Activated gamma-delta T cell treated with anti-CD3 and anti-CD28 coated beads, Interleukin-2, amount 50 U/mL, for 16 hours (primary cell): Measurements from ENCODE around the gene PACRG.

Source experiments
- DNase-seq: peaks from one replicate; pipeline ENCODE4 v3.0.0-alpha.2; 2020; ENCODE audit warnings: low read depth

PACRG gene

DNA sequence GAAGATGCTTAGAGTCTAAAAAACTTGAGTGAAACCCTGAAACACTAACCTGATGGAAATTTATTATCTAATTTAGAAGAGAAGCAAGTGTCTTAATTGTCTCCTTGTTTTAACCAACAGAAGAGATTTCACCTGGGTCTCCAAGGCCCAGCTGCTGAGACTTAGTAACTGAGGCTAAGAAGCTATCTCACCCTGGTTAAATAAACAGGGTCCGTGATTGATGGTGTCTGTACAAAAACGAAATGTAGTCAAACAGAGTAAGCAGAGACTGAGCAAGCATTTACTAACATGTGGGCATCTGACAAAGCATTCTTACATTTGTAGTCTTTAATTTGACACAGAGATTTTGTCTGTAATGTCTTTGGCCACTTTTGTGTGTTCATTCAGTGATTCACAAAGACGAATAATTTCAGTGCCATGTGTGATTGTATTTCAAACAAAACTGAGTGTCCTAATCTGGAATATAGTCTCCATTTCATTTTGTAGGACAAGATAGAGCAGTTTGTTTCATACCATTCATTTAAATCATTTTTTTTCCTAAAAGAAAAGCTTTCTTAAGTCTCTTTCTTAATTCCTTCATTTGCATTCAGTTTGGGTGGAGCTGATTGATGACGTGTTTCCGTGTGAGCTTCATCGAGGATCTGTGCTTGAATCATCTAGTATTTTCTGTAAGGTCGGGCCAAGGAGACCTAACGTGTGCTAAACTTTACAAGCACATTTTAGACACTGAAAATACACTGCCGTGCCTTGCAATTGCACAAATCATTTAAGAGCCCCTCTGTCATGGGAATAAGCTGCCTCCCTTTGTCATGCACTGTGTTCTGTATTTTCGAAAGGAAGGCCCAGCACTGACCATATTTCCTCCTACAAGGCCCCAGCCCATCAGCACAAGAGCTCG lies 516.2 kb downstream of the PACRG start:
- DNase-seq: no peak

- no peak for DNase-seq
Measured at GRCh38 chr6:163248051-163248450, 520.3 kb downstream of the PACRG start.

- DNase-seq: no peak
Measured at GRCh38 chr6:163249651-163250101, 521.9 kb downstream of the PACRG start.

GRCh38 chr6:163250116-163250515 lies 522.3 kb downstream of the PACRG start:
- no peak for DNase-seq

- DNase-seq: no peak
Measured at GRCh38 chr6:163252061-163252591, 524.4 kb downstream of the PACRG start.

DNA sequence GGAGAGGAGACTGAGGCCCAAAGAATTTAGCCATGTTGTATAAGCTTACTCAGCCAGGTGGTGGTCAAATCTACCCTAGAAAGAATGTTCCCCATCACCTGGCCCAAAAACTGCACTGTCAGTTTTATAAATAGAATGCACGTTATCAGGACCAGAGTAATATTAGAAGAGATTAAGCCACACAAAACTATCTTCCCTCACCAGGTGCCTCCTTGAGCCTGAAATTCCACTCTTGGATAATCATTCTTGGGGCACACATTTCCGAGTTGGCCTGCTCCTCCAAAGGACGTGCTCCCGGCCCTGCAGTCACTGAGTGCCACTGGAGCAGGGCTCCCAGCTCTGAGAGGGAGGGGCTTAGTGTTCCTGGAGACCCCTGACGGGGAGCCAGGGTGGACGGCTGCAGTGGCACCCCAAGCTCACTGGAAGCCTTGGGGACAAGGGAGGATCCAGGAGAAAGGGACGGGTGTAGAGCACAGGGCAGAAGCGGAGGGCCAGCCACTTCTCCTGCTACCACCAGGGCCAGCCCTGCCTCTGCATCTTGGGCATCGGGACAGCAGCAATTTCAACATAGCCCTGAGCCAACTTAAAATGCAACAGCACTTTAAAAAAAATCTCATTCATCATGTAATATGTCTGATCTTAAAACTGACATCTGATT lies 525.9 kb downstream of the PACRG start:
- no peak for DNase-seq

DNA sequence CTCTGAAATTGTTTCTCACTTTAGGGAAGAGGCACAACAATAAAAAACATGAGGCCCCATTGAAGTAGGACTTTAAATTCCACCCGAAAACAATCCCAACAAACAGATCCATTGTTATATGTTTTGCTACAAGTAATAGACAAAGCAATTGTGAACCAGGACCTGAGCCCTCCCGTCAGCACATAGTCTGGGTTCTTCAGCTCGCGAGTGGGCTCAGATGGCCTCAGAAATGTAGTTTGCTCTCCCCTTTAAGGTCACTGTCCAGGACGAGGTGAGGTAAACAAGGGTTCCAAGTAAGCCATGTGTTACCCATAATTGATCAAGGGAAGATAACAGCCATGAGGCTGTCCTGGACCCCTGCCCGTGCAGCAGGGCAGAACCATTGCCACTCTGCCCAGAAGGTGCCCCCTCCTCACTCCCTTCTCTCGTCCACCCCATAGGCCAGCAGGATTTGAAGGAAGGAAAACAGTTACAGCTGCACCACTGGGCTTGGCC lies 526.6 kb downstream of the PACRG start:
- DNase-seq: no peak

GRCh38 chr6:163255265-163255664 lies 527.5 kb downstream of the PACRG start:
- DNase-seq: no peak

DNA sequence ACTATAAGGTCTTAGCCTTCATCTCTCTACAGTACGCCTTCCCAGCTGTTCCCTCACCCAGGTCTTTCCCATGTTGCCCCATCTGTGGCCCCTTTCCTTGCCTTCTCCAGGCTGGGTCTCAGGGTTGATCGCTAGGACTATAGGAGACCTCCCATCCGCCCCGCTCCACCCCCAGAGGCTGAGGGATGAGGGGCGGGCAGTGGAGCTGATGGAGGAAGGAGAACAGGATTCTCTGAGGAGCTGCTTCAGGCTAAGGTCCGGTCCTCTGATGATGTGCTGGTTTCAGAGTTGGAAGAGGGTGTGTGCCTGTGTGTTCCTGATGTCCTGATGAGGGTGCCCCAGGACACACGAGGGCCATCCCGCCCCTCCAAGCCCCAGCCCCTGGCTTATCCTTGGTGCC lies 531.9 kb downstream of the PACRG start:
- no peak for DNase-seq

- no peak for DNase-seq
Measured at GRCh38 chr6:163260111-163260895, 532.5 kb downstream of the PACRG start.

DNA sequence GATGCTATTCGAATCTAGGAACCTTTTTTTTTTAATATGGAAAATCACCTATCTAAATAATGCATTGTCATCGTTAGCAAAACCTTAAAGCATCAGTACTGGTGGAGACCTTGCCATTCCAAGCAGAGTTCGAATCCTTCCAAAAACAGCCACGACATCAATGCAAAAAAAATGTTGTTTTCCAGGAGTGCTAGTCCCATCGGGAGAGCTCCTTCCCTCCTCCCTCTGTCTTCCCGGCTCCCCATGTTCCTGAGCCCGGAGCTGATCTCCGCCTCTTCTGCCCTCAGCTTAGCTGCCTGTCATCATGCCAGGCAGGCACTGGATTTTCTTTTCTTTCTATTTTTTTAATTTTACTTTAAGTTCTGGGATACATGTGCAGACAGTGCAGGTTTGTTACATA lies 533.1 kb downstream of the PACRG start:
- no peak for DNase-seq

- DNase-seq: no peak
Measured at GRCh38 chr6:163261361-163261760, 533.6 kb downstream of the PACRG start.

DNA sequence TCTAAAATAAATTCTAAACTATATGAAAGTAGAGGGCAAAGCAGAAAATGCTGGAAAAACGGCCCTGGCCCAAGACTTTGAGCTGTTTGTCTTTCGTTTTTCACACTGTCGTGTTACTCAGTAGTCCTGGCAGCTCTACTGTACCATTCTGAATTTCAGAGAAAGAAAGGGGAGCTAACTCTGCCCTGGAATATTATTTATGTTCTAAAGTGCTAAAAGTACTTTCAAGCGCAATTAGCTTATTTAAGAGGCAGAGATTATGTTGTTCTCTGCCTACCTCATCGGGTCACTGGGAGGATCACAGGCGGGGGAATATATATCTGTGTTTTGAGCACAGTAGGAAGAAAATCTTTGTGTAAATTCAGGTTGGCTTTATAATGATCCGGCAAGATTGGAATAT lies 534.3 kb downstream of the PACRG start:
- DNase-seq: no peak

DNA sequence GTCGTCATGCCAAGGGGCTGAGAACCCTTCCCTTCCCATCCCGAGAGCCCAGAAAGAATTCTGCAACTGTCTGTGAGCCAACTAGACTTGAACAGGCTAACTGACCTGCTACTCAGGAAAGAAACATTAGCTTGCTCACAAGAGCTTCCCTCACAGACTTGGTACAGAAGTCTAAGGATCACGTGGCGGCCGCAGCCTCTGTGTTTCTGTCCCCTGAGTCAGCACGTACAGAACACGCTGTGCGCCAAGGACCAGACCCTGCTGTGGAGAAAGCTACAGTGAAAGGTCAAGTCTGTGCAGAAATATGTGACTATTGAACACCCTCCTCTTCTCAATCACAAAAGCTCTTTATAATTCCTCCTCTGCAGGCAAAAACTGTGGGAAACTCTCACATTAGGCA lies 535.4 kb downstream of the PACRG start:
- DNase-seq: no peak

- no peak for DNase-seq
Measured at GRCh38 chr6:163263998-163264661, 536.4 kb downstream of the PACRG start.

DNA sequence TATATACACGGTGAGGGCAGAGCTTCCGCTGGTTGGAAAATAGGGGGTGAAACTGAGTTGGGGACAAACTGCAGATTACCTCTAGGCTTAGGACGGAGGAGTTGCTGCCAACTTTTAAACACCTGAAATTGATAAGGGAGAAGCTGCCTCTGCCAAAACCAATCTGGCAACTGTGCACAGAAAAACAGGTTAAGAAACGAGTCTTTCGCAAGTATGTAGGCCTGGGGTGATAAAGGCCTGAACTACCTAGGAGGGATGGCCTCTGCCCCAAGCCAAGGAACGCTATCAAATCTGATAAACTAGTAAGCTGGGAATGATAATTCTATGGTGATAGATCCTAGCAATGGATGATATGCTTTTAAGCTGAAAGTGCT lies 536.9 kb downstream of the PACRG start:
- no peak for DNase-seq

- DNase-seq: no peak
Measured at GRCh38 chr6:163281634-163282033, 553.9 kb downstream of the PACRG start.

DNA sequence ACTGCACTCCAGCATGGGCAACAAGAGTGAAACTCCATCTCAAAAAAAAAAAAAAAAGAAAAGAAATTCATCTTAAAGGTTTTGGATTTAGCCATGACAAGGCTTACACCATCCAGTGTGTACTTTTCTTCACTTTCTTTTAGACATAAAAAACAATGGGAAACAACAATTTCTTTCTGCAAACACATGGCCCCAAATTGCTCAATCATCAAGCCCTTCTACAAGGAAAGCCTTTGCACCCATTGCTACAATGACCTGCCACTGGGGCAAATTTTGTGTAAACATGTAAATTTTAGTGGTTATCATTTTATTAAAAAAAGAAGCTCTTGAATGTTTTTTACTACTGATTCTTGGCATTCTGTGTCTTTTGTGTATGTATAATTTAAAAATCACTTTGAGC lies 554.9 kb downstream of the PACRG start:
- DNase-seq: no peak

DNA sequence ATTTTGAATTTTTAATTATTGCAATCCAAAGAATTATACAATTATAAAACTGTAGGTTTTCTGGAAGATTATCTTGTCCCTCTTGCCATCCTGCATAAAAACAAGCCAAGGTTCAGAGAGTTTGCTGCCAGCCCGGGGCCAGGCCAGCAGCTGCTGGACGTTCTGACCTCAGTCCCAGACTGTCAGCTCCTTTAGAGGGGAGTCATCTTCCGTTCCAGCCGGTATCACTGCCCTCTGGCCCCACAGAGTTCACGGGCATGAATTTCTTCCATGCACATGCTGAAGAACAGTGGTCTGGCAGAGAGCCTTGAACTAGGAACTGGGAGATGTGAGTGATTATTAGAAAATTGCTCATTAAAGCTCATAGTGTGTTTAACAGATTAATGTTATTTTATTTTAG lies 556.4 kb downstream of the PACRG start:
- DNase-seq: no peak

- no peak for DNase-seq
Measured at GRCh38 chr6:163285691-163286090, 557.9 kb downstream of the PACRG start.

GRCh38 chr6:163287626-163288025 lies 559.9 kb downstream of the PACRG start:
- DNase-seq: no peak

DNA sequence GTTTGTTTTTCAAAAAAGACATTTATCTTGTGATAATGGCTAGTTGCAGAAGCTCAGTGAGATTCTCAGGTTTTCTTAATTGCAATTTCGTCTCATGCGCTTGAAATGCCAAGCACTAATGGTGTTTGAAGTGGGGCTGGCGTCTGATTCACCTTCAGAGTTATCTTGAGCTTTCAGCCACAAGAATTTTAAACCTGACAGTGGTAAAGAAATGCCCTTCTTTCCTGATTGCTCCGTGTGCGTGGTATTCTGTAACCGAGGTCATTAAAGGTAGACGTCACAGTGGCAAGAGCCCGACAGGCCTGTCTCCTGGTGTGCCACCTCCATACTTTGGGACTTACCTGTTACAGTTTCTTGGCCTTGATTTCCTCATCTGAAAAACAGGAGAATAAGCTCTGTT lies 560.3 kb downstream of the PACRG start:
- no peak for DNase-seq
